Lung (tissue), 12 donors: ENCODE data around the gene PRR36. TPM values are rescaled to one million over a fixed set of nuclear protein-coding genes. Genes with fewer than 3 reads are reported as not detected.

Experiments
- ATAC-seq: fragments of 200-7000 bp; cut with Tn5 transposase; one replicate; pipeline ENCODE4 v1.9.1; 2020; ENCODE audit warnings: moderate number of reproducible peaks; ENCODE audit not compliant: insufficient read depth, low FRiP score
- DNase-seq, 3 donors: peaks; one replicate each; pipeline ENCODE4 v3.0.0-alpha.2; 2013 to 2017
- H3K27ac ChIP-seq, 2 donors: one replicate each; pipeline ENCODE4 v1.5.1; 2013; ENCODE audit warnings: mild to moderate bottlenecking in 2 of 2, moderate library complexity in 2 of 2, control low read depth in 1 of 2, inconsistent platforms in 1 of 2, low read depth in 1 of 2, low read length in 1 of 2
- H3K27me3 ChIP-seq, 3 donors: one replicate each; pipeline ENCODE4 v1.5.1; 2013; ENCODE audit warnings: low read length in 2 of 3; ENCODE audit not compliant: control insufficient read depth in 3 of 3, insufficient read depth in 3 of 3
- H3K36me3 ChIP-seq, 4 donors: one replicate each; pipeline ENCODE4 v1.5.1; 2013; ENCODE audit warnings: low read length in 4 of 4, mild to moderate bottlenecking in 1 of 4, moderate library complexity in 1 of 4; ENCODE audit not compliant: control insufficient read depth in 4 of 4, insufficient read depth in 4 of 4
- H3K4me1 ChIP-seq, 5 donors: one replicate each; pipeline ENCODE4 v1.5.1; 2013; ENCODE audit warnings: low read length in 5 of 5, mild to moderate bottlenecking in 2 of 5, moderate library complexity in 1 of 5; ENCODE audit not compliant: control insufficient read depth in 5 of 5, insufficient read depth in 5 of 5
- H3K4me3 ChIP-seq: one replicate; pipeline ENCODE4 v1.5.1; 2013; ENCODE audit warnings: mild to moderate bottlenecking, control low read depth, moderate library complexity
- H3K9ac ChIP-seq, 2 donors: one replicate each; pipeline ENCODE4 v1.5.1; 2013; ENCODE audit warnings: low read length in 2 of 2, control low read depth in 1 of 2; ENCODE audit not compliant: insufficient read depth in 1 of 2
- H3K9me3 ChIP-seq, 4 donors: one replicate each; pipeline ENCODE4 v1.5.1; 2013; ENCODE audit warnings: low read length in 3 of 4, mild to moderate bottlenecking in 1 of 4, moderate library complexity in 1 of 4; ENCODE audit not compliant: control insufficient read depth in 4 of 4, insufficient read depth in 3 of 4
- CTCF ChIP-seq: IDR thresholded peaks from 2 replicates; pipeline ENCODE4 v1.5.1; 2012; ENCODE audit warnings: mild to moderate bottlenecking; ENCODE audit errors: control extremely low read depth, extremely low read depth
- WGBS, 2 donors: extraction: QIAGEN DNeasy Blood & Tissue Kit; methylation state at CpG; one replicate each; pipeline ENCODE4 v1.1.7; 2013; 5-methylcytosine and 5-hydroxymethylcytosine counted together
- polyA plus RNA-seq, 2 donors: library from polyadenylated mRNA; stranded (reverse); fragments of 200-250 nt; gene quantifications; one replicate each; pipeline ENCODE4 v1.2.1, GENCODE V29; 2013
- total RNA-seq, 2 donors: library from RNA; depleted of rRNA in 1 of 2; stranded (reverse); fragments of >200 nt in 1 of 2; gene quantifications; one replicate each; pipeline ENCODE4 v1.2.1, GENCODE V29; 2014 to 2021
- donor health status: control.
- donor health status: control.
- donor health status: Bipolar disorder and iron deficiency.
- donor health status: healthy.
- donor health status: DM: yes; HTN: yes; CAD: no.

The PRR36 gene
- total and polyA plus RNA-seq, 4 donors: 0.30 to 3.4 (median 1.1) TPM

GRCh38 chr19:7911508-7912143 is 37.4 kb upstream of the PRR36 start:
- no peak for ATAC-seq
- Histone ChIP-seq H3K36me3 (peaks cover 9 to 49% (median 11%) of the 10 kb centered on the region in 4 donors), H3K9me3 (peaks cover 0 to 22% (median 0%) of the 10 kb centered on the region in 4 donors), H3K4me3 (no peak overlapping the region), H3K27ac (no peak overlapping the region), H3K4me1 (peaks cover 0 to 13% (median 4%) of the 10 kb centered on the region in 5 donors), H3K9ac (no peak overlapping the region), H3K27me3 (peaks cover 0 to 18% (median 13%) of the 10 kb centered on the region in 3 donors)
- TF ChIP-seq CTCF: no peak
- DNase-seq: no peak
- 91 to 93% methylated on average over 18 of the region's 18 CpGs for WGBS, 2 donors

- Histone ChIP-seq H3K4me3 (no peak overlapping the region), H3K4me1 (peaks cover 0 to 14% (median 0%) of the 10 kb centered on the region in 5 donors), H3K27me3 (peaks cover 0 to 11% (median 8%) of the 10 kb centered on the region in 3 donors), H3K9ac (no peak overlapping the region), H3K36me3 (peaks cover 9 to 55% (median 11%) of the 10 kb centered on the region in 4 donors), H3K27ac (no peak overlapping the region), H3K9me3 (peaks cover 0 to 22% (median 0%) of the 10 kb centered on the region in 4 donors)
- 94% methylated on average over 54 of the region's 54 CpGs for WGBS, 2 donors
- DNase-seq: no peak
- TF ChIP-seq CTCF: no peak
- no peak for ATAC-seq
These were observed 36.4 kb upstream of the PRR36 start for GRCh38 chr19:7910321-7911161.

- H3K9ac ChIP-seq: no peak overlapping the region
- no peak for ATAC-seq
- peaks cover 0 to 21% (median 6%) of the 10 kb centered on the region in 5 donors for H3K4me1 ChIP-seq
- TF ChIP-seq CTCF: no peak
- H3K27me3 ChIP-seq: peaks cover 0 to 2% (median 1%) of the 10 kb centered on the region in 3 donors
- 96 to 98% methylated on average over 21 of the region's 21 CpGs for WGBS, 2 donors
- peaks cover 9 to 55% (median 11%) of the 10 kb centered on the region in 4 donors for H3K36me3 ChIP-seq
- H3K27ac ChIP-seq: no peak overlapping the region
- peaks cover 0 to 20% (median 0%) of the 10 kb centered on the region in 4 donors for H3K9me3 ChIP-seq
- no peak overlapping the region for H3K4me3 ChIP-seq
- DNase-seq: no peak
These were observed 35.4 kb upstream of the PRR36 start for GRCh38 chr19:7909471-7910067.
